Astrocyte (in vitro differentiated cells and primary cell): ENCODE results near the gene MRFAP1.

Experiments
- CTCF ChIP-seq: IDR thresholded peaks from 2 replicates; pipeline ENCODE4 v1.5.1; 2011; ENCODE audit warnings: low read depth, mild to moderate bottlenecking, inconsistent platforms, low read length, moderate library complexity; ENCODE audit not compliant: insufficient read depth
- EZH2 ChIP-seq: IDR thresholded peaks from 2 replicates; pipeline ENCODE4 v1.6.1; 2012; ENCODE audit warnings: mild to moderate bottlenecking, low read length, inconsistent platforms; ENCODE audit not compliant: insufficient read depth

- TF ChIP-seq CTCF, result no peak
- no peak for TF ChIP-seq EZH2
Measured at GRCh38 chr4:6658597-6659075, 18.2 kb downstream of the MRFAP1 start.
